ENCODE data around the gene PRCC. TPM values are rescaled to one million over a fixed set of nuclear protein-coding genes. Genes with fewer than 3 reads are reported as not detected.
A peak's percentile ranks its signal among the peaks of the same experiment; 100 is the strongest.

PRCC gene
- total and polyA plus RNA-seq, 2 of the 13 experiments (the other 11 are each of a cell fraction or from before 2014, with no cell fraction given) = 24.2 to 40.5 TPM

GRCh38 chr1:156740741-156741480, 26.4 kb upstream of the PRCC start, which contains the start of gene MRPL24 (continued):
- TF ChIP-seq ZNF564 (CRISPR knock-in tag; IDR thresholded peaks at IDR 0.05) (0 out of 2 replicates have a peak, but pooled peaks have one; percentile 64), MXD1 (CRISPR knock-in tag; IDR thresholded peaks at IDR 0.05) (peak; percentile 94), ZNF781 (CRISPR knock-in tag; IDR thresholded peaks at IDR 0.05; ENCODE audit: borderline replicate concordance, not compliant biosample characterization) (peak; percentile 67), ZNF20 (CRISPR knock-in tag; IDR thresholded peaks at IDR 0.05) (no peak), KAT2B (IDR thresholded peaks at IDR 0.05; ENCODE audit: borderline replicate concordance, low read depth, low read length) (no peak), ZBTB25 (CRISPR knock-in tag; IDR thresholded peaks at IDR 0.05) (peak; percentile 81), EED (CRISPR knock-in tag; IDR thresholded peaks at IDR 0.05) (peak; percentile 82; the same call in 1 of the 2 replicates), ZNF598 (CRISPR knock-in tag; IDR thresholded peaks at IDR 0.05; ENCODE audit: borderline replicate concordance) (peak; percentile 94; the same call in 1 of the 2 replicates), XRCC5 (optimal IDR thresholded peaks at IDR 0.05; ENCODE audit: low read length) (peak; percentile 80), ZBTB46 (CRISPR knock-in tag; IDR thresholded peaks at IDR 0.05; ENCODE audit: borderline replicate concordance) (no peak; the same call in 1 of the 2 replicates), HNF1A (IDR thresholded peaks at IDR 0.05; ENCODE audit: low read depth) (peak; percentile 56; the same call in 1 of the 2 replicates), HNF1A (CRISPR knock-in tag; IDR thresholded peaks at IDR 0.05; ENCODE audit: borderline replicate concordance) (peak; percentile 81; the same call in 1 of the 2 replicates), ZBTB8A (CRISPR knock-in tag; IDR thresholded peaks at IDR 0.05; ENCODE audit: borderline replicate concordance, low read depth) (no peak)
- TF ChIP-seq, protein P1, sequence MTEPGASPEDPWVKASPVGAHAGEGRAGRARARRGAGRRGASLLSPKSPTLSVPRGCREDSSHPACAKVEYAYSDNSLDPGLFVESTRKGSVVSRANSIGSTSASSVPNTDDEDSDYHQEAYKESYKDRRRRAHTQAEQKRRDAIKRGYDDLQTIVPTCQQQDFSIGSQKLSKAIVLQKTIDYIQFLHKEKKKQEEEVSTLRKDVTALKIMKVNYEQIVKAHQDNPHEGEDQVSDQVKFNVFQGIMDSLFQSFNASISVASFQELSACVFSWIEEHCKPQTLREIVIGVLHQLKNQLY (CRISPR knock-in tag; IDR thresholded peaks at IDR 0.05) = 0 out of 2 replicates have a peak, but pooled peaks have one; percentile 13
- TF ChIP-seq, protein P2, sequence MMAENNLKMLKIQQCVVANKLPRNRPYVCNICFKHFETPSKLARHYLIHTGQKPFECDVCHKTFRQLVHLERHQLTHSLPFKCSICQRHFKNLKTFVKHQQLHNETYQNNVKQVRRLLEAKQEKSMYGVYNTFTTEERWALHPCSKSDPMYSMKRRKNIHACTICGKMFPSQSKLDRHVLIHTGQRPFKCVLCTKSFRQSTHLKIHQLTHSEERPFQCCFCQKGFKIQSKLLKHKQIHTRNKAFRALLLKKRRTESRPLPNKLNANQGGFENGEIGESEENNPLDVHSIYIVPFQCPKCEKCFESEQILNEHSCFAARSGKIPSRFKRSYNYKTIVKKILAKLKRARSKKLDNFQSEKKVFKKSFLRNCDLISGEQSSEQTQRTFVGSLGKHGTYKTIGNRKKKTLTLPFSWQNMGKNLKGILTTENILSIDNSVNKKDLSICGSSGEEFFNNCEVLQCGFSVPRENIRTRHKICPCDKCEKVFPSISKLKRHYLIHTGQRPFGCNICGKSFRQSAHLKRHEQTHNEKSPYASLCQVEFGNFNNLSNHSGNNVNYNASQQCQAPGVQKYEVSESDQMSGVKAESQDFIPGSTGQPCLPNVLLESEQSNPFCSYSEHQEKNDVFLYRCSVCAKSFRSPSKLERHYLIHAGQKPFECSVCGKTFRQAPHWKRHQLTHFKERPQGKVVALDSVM (CRISPR knock-in tag; IDR thresholded peaks at IDR 0.05) = 0 out of 2 replicates have a peak, but pooled peaks have one; percentile 60
